Measurements from ENCODE around the gene EAF1. TPM values are rescaled to one million over a fixed set of nuclear protein-coding genes. Genes with fewer than 3 reads are reported as not detected.

Gene EAF1
- total and polyA plus RNA-seq, 2 experiments from 2014 or later, result 9.4 to 45.4 TPM

GRCh38 chr3:15403495-15403894 lies 23.9 kb upstream of the EAF1 start:
- no peak for DNase-seq (ENCODE audit: low spot score)
- no peaks in the 10 kb centered on the region; the same call in 2 of the 3 replicates for H3K36me3 Mint-ChIP-seq (ENCODE audit: low read depth)
- Histone ChIP-seq H3F3A (replicated peaks; ENCODE audit: low read depth) (no peaks in the 10 kb centered on the region), H3K27ac (ENCODE audit: low read depth) (no peak overlapping the region), H2AFZ (no peak overlapping the region), H3K27me3 (ENCODE audit: insufficient read depth) (no peaks in the 10 kb centered on the region), H3K4me3 (no peak overlapping the region), H3K4me2 (no peak overlapping the region), H3K4me1 (ENCODE audit: insufficient read depth) (no peaks in the 10 kb centered on the region), H3K9me2 (ENCODE audit: insufficient read depth) (no peaks in the 10 kb centered on the region), H3K79me2 (replicated peaks; ENCODE audit: insufficient read depth) (no peaks in the 10 kb centered on the region), H3K36me3 (ENCODE audit: insufficient read depth) (no peaks in the 10 kb centered on the region), H4K20me1 (replicated peaks; ENCODE audit: insufficient read depth) (no peaks in the 10 kb centered on the region)
- TF ChIP-seq REST (IDR thresholded peaks at IDR 0.05; ENCODE audit: unreplicated experiment), result no peak
- no peak for TF ChIP-seq ZNF331 (CRISPR knock-in tag; IDR thresholded peaks at IDR 0.05; ENCODE audit: low read depth)
- no peak for TF ChIP-seq EZH2phosphoT487 (IDR thresholded peaks at IDR 0.05; ENCODE audit: unreplicated experiment)
- no peak for TF ChIP-seq JUNB (IDR thresholded peaks at IDR 0.05; ENCODE audit: unreplicated experiment)
- TF ChIP-seq ZNF462 (CRISPR knock-in tag; IDR thresholded peaks at IDR 0.05), result no peak
- no peak for TF ChIP-seq STAT1 (IDR thresholded peaks at IDR 0.05; ENCODE audit: unreplicated experiment)
- TF ChIP-seq ETS1 (IDR thresholded peaks at IDR 0.05), result no peak
- TF ChIP-seq POLR2AphosphoS5 (IDR thresholded peaks at IDR 0.05; ENCODE audit: low read depth), result no peak
- no peak for TF ChIP-seq CTCF (conservative IDR thresholded peaks at IDR 0.05; ENCODE audit: low read depth in 2 of 2)
- TF ChIP-seq ZNF114 (CRISPR knock-in tag; IDR thresholded peaks at IDR 0.05), result no peak
- no peak for TF ChIP-seq CREB1 (CRISPR knock-in tag; IDR thresholded peaks at IDR 0.05; ENCODE audit: low read depth)
- TF ChIP-seq EZH2 (IDR thresholded peaks at IDR 0.05; ENCODE audit: low read depth, unreplicated experiment), result no peak
- no peak for TF ChIP-seq NANOG (IDR thresholded peaks at IDR 0.05; ENCODE audit: borderline replicate concordance)
- no peaks in the 10 kb centered on the region for H3K27me3 Mint-ChIP-seq (ENCODE audit: insufficient read depth, low read depth, poor library complexity)
- ATAC-seq, result no peak
- no peaks in the 10 kb centered on the region for H3K4me1 Mint-ChIP-seq
- H3K4me3 Mint-ChIP-seq, result no peak overlapping the region
- peaks cover 6% of the 10 kb centered on the region; the same call in 2 of the 3 replicates for H3K9me3 Mint-ChIP-seq
- no peak overlapping the region for H3K27ac Mint-ChIP-seq
